ENCODE results near the gene TNFAIP1. TPM values are rescaled to one million over a fixed set of nuclear protein-coding genes. Genes with fewer than 3 reads are reported as not detected.
A peak's percentile ranks its signal among the peaks of the same experiment; 100 is the strongest.

TNFAIP1 gene
- total RNA-seq, 1 experiment from 2014 or later: 49.4 TPM

- Mint-ChIP-seq H3K27ac (ENCODE audit: unreplicated experiment) (no peak overlapping the region), H3K36me3 (ENCODE audit: insufficient read depth, unreplicated experiment) (peaks cover 16% of the 10 kb centered on the region), H3K9me3 (ENCODE audit: low read depth, unreplicated experiment) (no peaks in the 10 kb centered on the region), H3K27me3 (ENCODE audit: unreplicated experiment) (peaks cover 12% of the 10 kb centered on the region), H3K4me1 (ENCODE audit: low read depth, unreplicated experiment) (peaks cover 14% of the 10 kb centered on the region), H3K4me3 (ENCODE audit: low read depth, unreplicated experiment) (no peak overlapping the region)
- DNase-seq: no peak
- TF ChIP-seq CTCF (IDR thresholded peaks at IDR 0.05; ENCODE audit: unreplicated experiment): no peak
- no TSS peak for BruUV-seq (replicated peaks)
- CTCF ChIA-PET: no interaction called here
- intact Hi-C loops (cut with micrococcal nuclease; ENCODE audit: unreplicated experiment): no loop called here
These were observed 33.5 kb downstream of the TNFAIP1 start for GRCh38 chr17:28368915-28369683.

DNA sequence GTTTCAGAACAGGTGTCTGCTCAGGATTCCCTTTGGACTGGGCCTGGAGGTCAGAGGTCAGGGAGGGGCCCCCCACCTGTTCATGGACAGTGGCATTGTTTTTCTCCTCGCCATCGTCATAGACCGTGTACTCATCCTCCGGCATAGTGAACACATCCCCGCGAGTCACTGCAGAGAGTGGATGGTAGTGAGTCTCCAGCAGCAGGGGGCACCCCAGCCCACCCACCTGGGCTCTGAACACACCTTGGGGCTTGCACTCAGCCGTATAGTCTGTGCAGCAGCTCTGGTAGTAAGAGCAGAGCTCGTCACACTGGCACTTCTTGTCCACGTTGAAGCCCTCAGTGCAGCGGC is 34.1 kb downstream of the TNFAIP1 start:
- Mint-ChIP-seq H3K36me3 (ENCODE audit: insufficient read depth, unreplicated experiment) (peaks cover 14% of the 10 kb centered on the region), H3K27ac (ENCODE audit: unreplicated experiment) (no peak overlapping the region), H3K9me3 (ENCODE audit: low read depth, unreplicated experiment) (no peaks in the 10 kb centered on the region), H3K4me1 (ENCODE audit: low read depth, unreplicated experiment) (peaks cover 14% of the 10 kb centered on the region), H3K27me3 (ENCODE audit: unreplicated experiment) (peaks cover 12% of the 10 kb centered on the region), H3K4me3 (ENCODE audit: low read depth, unreplicated experiment) (no peak overlapping the region)
- CTCF ChIA-PET: no interaction called here
- no peak for DNase-seq
- intact Hi-C loops (cut with micrococcal nuclease; ENCODE audit: unreplicated experiment): loop anchor here (5.0 kb wide), 1 partner anchor 48 kb away; no protein-coding TSS in a partner anchor
- TF ChIP-seq CTCF (IDR thresholded peaks at IDR 0.05; ENCODE audit: unreplicated experiment): no peak
- no TSS peak for BruUV-seq (replicated peaks)

GRCh38 chr17:28370035-28370743 is 34.6 kb downstream of the TNFAIP1 start, which contains the start of gene VTN:
VTN (minus strand) TSS chr17:28370307; CDS start chr17:28370203, 104 bp downstream.
- peaks cover 14% of the 10 kb centered on the region for H3K36me3 Mint-ChIP-seq (ENCODE audit: insufficient read depth, unreplicated experiment)
- CTCF ChIA-PET: interaction anchor here (0.6 kb wide), 2 partner anchors 58 to 163 kb away, joined by 3 read pairs; no protein-coding TSS in a partner anchor
- peaks cover 12% of the 10 kb centered on the region for H3K27me3 Mint-ChIP-seq (ENCODE audit: unreplicated experiment)
- peaks cover 14% of the 10 kb centered on the region for H3K4me1 Mint-ChIP-seq (ENCODE audit: low read depth, unreplicated experiment)
- no peaks in the 10 kb centered on the region for H3K9me3 Mint-ChIP-seq (ENCODE audit: low read depth, unreplicated experiment)
- peak within 1 kb of the TSS; percentile 61 for H3K27ac Mint-ChIP-seq (ENCODE audit: unreplicated experiment)
- no TSS peak for BruUV-seq (replicated peaks)
- no peak for TF ChIP-seq CTCF (IDR thresholded peaks at IDR 0.05; ENCODE audit: unreplicated experiment)
- intact Hi-C loops (cut with micrococcal nuclease; ENCODE audit: unreplicated experiment): loop anchor here (5.0 kb wide), 1 partner anchor 47 kb away; no protein-coding TSS in a partner anchor
- peak within 1 kb of the TSS; percentile 65 for H3K4me3 Mint-ChIP-seq (ENCODE audit: low read depth, unreplicated experiment)
- peak; percentile 22 for DNase-seq

- DNase-seq: no peak
- no peak for TF ChIP-seq CTCF (IDR thresholded peaks at IDR 0.05; ENCODE audit: unreplicated experiment)
- Mint-ChIP-seq H3K27me3 (ENCODE audit: unreplicated experiment) (peaks cover 12% of the 10 kb centered on the region), H3K4me3 (ENCODE audit: low read depth, unreplicated experiment) (peak overlapping the region; percentile 65), H3K4me1 (ENCODE audit: low read depth, unreplicated experiment) (peaks cover 14% of the 10 kb centered on the region), H3K36me3 (ENCODE audit: insufficient read depth, unreplicated experiment) (peaks cover 14% of the 10 kb centered on the region), H3K27ac (ENCODE audit: unreplicated experiment) (no peak overlapping the region), H3K9me3 (ENCODE audit: low read depth, unreplicated experiment) (no peaks in the 10 kb centered on the region)
- no TSS peak for BruUV-seq (replicated peaks)
- intact Hi-C loops (cut with micrococcal nuclease; ENCODE audit: unreplicated experiment): loop anchor here (5.0 kb wide), 1 partner anchor 47 kb away; no protein-coding TSS in a partner anchor
- CTCF ChIA-PET: interaction anchor here (0.6 kb wide), 2 partner anchors 59 to 163 kb away, joined by 3 read pairs; no protein-coding TSS in a partner anchor
These were observed 35.2 kb downstream of the TNFAIP1 start for GRCh38 chr17:28370744-28371103.

Measured in Calu3 (cell line).